Peyer's patch (tissue), 4 donors: ENCODE data around the gene PEX5L. TPM values are rescaled to one million over a fixed set of nuclear protein-coding genes. Genes with fewer than 3 reads are reported as not detected.

Experiments
- DNase-seq, 3 donors: peaks; one replicate each; pipeline ENCODE4 v3.0.0-alpha.2; 2017 to 2019
- H3K27ac ChIP-seq, 4 donors: fragments of 200-600 bp; sonication (generic); one replicate each; pipeline ENCODE4 v1.5.1; 2016 to 2019
- H3K27me3 ChIP-seq, 2 donors: fragments of 200-600 bp; sonication (generic); one replicate each; pipeline ENCODE4 v1.5.1; 2019
- H3K36me3 ChIP-seq, 3 donors: fragments of 200-600 bp; sonication (generic); one replicate each; pipeline ENCODE4 v1.5.1; 2016 to 2019
- H3K4me1 ChIP-seq, 4 donors: fragments of 200-600 bp; sonication (generic); one replicate each; pipeline ENCODE4 v1.5.1; 2016 to 2019
- H3K4me3 ChIP-seq, 4 donors: fragments of 200-600 bp; sonication (generic); 1 replicate in 3 of 4; 2 replicates in 1 of 4; pipeline ENCODE4 v1.5.1; 2016 to 2019; ENCODE audit warnings: mild to moderate bottlenecking in 1 of 4
- H3K9me3 ChIP-seq, 4 donors: fragments of 200-600 bp; sonication (generic); one replicate each; pipeline ENCODE4 v1.5.1; 2016 to 2019; ENCODE audit warnings: mild to moderate bottlenecking in 1 of 4
- POLR2A ChIP-seq, 2 donors: fragments of 450-650 bp; IDR thresholded peaks; one replicate each; pipeline ENCODE4 v1.5.1; 2017; ENCODE audit warnings: antibody characterized with exemption in 2 of 2, mild to moderate bottlenecking in 2 of 2, moderate library complexity in 2 of 2
- total RNA-seq, 4 donors: library from RNA; depleted of rRNA; stranded (reverse); fragments of >200 nt; gene quantifications; one replicate each; pipeline ENCODE4 v1.1.0, GENCODE V29; 2016
- TF ChIP-seq, protein P1 (sequence below), 6 experiments: fragments of 450-650 bp in 4 of 6; fragments of 200-600 bp in 2 of 6; sonication (generic) in 1 of 6; IDR thresholded peaks; one replicate each; pipeline ENCODE4 v1.5.1; 2017 to 2019; ENCODE audit warnings: antibody characterized with exemption in 6 of 6, mild to moderate bottlenecking in 3 of 6, moderate library complexity in 1 of 6

The PEX5L gene
- total RNA-seq, 4 donors from 2014 or later: not detected

GRCh38 chr3:180004542-180004941 is 32.2 kb downstream of the PEX5L start:
- Histone ChIP-seq H3K4me3 (no peak overlapping the region), H3K36me3 (no peaks in the 10 kb centered on the region)

GRCh38 chr3:180002006-180002405 is 34.7 kb downstream of the PEX5L start:
- Histone ChIP-seq H3K4me3 (no peak overlapping the region), H3K27ac (no peak overlapping the region), H3K4me1 (no peaks in the 10 kb centered on the region), H3K36me3 (no peaks in the 10 kb centered on the region), H3K9me3 (no peaks in the 10 kb centered on the region), H3K27me3 (no peaks in the 10 kb centered on the region)
- no peak for DNase-seq
- no peak for TF ChIP-seq POLR2A (IDR thresholded peaks at IDR 0.05)
- TF ChIP-seq, protein P1, sequence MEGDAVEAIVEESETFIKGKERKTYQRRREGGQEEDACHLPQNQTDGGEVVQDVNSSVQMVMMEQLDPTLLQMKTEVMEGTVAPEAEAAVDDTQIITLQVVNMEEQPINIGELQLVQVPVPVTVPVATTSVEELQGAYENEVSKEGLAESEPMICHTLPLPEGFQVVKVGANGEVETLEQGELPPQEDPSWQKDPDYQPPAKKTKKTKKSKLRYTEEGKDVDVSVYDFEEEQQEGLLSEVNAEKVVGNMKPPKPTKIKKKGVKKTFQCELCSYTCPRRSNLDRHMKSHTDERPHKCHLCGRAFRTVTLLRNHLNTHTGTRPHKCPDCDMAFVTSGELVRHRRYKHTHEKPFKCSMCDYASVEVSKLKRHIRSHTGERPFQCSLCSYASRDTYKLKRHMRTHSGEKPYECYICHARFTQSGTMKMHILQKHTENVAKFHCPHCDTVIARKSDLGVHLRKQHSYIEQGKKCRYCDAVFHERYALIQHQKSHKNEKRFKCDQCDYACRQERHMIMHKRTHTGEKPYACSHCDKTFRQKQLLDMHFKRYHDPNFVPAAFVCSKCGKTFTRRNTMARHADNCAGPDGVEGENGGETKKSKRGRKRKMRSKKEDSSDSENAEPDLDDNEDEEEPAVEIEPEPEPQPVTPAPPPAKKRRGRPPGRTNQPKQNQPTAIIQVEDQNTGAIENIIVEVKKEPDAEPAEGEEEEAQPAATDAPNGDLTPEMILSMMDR (IDR thresholded peaks at IDR 0.05): no peak

More at GRCh38 chr3:180004542-180004941, 32.2 kb downstream of the PEX5L start:
- Histone ChIP-seq H3K9me3 (peaks cover 0 to 12% (median 0%) of the 10 kb centered on the region in 4 donors), H3K27me3 (no peaks in the 10 kb centered on the region), H3K27ac (no peak overlapping the region), H3K4me1 (no peaks in the 10 kb centered on the region)
- TF ChIP-seq, protein P1 (IDR thresholded peaks at IDR 0.05): no peak
- TF ChIP-seq POLR2A (IDR thresholded peaks at IDR 0.05): no peak
- no peak for DNase-seq

DNA sequence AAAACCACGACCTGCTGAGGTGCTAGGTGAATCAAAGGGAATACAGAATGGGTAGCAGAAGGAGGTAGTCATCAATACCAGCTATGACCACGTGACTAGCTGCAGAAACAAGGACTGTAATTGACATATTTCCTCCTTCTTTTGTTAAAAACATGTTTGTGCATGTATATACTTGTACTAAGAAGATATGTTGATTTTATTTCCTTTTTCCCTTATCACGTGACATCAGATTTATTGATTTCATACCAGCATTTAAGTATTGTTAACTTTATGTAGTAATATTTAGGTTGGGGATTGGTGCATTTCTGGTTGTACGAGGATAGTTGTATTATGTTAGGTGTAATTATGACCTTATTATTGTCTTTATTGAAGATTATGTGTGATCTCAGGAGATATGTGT is 36.2 kb downstream of the PEX5L start:
- H3K4me1 ChIP-seq: no peaks in the 10 kb centered on the region
- no peak for TF ChIP-seq POLR2A (IDR thresholded peaks at IDR 0.05)
- TF ChIP-seq, protein P1 (IDR thresholded peaks at IDR 0.05): no peak
- H3K27ac ChIP-seq: no peak overlapping the region
- no peaks in the 10 kb centered on the region for H3K36me3 ChIP-seq
- H3K27me3 ChIP-seq: no peaks in the 10 kb centered on the region
- H3K4me3 ChIP-seq: no peak overlapping the region
- no peaks in the 10 kb centered on the region for H3K9me3 ChIP-seq
- DNase-seq: no peak

DNA sequence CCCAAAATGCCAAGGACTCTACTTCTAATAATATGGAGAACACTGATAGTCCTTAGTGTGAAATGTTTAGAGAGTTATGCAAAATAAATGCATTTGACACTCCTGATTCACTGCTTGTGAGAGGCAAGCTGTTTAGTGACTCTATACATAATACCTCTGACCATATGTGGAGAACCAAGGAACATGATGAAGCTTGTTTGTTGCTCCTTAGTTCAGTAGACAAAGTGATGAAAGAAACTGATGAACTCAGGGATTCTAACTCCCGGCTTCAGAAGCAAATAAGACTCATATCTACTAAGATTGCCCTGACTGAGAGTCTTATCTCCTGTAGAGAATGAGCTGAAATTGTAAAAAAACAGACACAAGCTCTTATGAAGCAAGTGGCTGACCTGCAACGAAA is 41.3 kb downstream of the PEX5L start:
- Histone ChIP-seq H3K4me1 (no peaks in the 10 kb centered on the region), H3K27me3 (no peaks in the 10 kb centered on the region), H3K9me3 (no peaks in the 10 kb centered on the region), H3K36me3 (no peaks in the 10 kb centered on the region), H3K27ac (no peak overlapping the region), H3K4me3 (no peak overlapping the region)
- no peak for DNase-seq
- no peak for TF ChIP-seq POLR2A (IDR thresholded peaks at IDR 0.05)
- TF ChIP-seq, protein P1 (IDR thresholded peaks at IDR 0.05): no peak

- no peaks in the 10 kb centered on the region for H3K36me3 ChIP-seq
- no peak overlapping the region for H3K27ac ChIP-seq
- H3K9me3 ChIP-seq: no peaks in the 10 kb centered on the region
- H3K4me1 ChIP-seq: no peaks in the 10 kb centered on the region
- DNase-seq: no peak
- TF ChIP-seq, protein P1 (IDR thresholded peaks at IDR 0.05): no peak
- TF ChIP-seq POLR2A (IDR thresholded peaks at IDR 0.05): no peak
- no peak overlapping the region for H3K4me3 ChIP-seq
- H3K27me3 ChIP-seq: no peaks in the 10 kb centered on the region
Observed at GRCh38 chr3:179991883-179992282, 44.9 kb downstream of the PEX5L start.

- Histone ChIP-seq H3K27ac (no peak overlapping the region), H3K36me3 (no peaks in the 10 kb centered on the region), H3K27me3 (no peaks in the 10 kb centered on the region), H3K4me3 (no peak overlapping the region), H3K9me3 (no peaks in the 10 kb centered on the region), H3K4me1 (no peaks in the 10 kb centered on the region)
- no peak for DNase-seq
- no peak for TF ChIP-seq POLR2A (IDR thresholded peaks at IDR 0.05)
- TF ChIP-seq, protein P1 (IDR thresholded peaks at IDR 0.05): no peak
Observed at GRCh38 chr3:179991104-179991503, 45.6 kb downstream of the PEX5L start.
